ENCODE data around the gene DCTN5.

The DCTN5 gene

GRCh38 chr16:23724096-23724784, 83.0 kb downstream of the DCTN5 start:
- Histone ChIP-seq H3K27ac (no peak overlapping the region), H3K9ac (ENCODE audit: insufficient read length) (no peak overlapping the region), H3K9me3 (ENCODE audit: low read depth, low read length) (no peaks in the 10 kb centered on the region), H3K36me3 (ENCODE audit: insufficient read depth, low read length) (no peaks in the 10 kb centered on the region), H3K4me3 (no peak overlapping the region)
- no peak for TF ChIP-seq POLR2AphosphoS5 (IDR thresholded peaks at IDR 0.05; ENCODE audit: borderline replicate concordance, low read depth, low read length)
- no peak for TF ChIP-seq EZH2 (IDR thresholded peaks at IDR 0.05)
- no peak for TF ChIP-seq FOXP2 (optimal IDR thresholded peaks at IDR 0.05; ENCODE audit: control extremely low read depth, extremely low read length, insufficient read depth)
- no peak for DNase-seq (ENCODE audit: low read depth, low spot score)

GRCh38 chr16:23724785-23725131, 83.5 kb downstream of the DCTN5 start:
- no peak overlapping the region for H3K9ac ChIP-seq (ENCODE audit: insufficient read length)
- TF ChIP-seq FOXP2 (optimal IDR thresholded peaks at IDR 0.05; ENCODE audit: control extremely low read depth, extremely low read length, insufficient read depth) (no peak), EZH2 (IDR thresholded peaks at IDR 0.05) (no peak), POLR2AphosphoS5 (IDR thresholded peaks at IDR 0.05; ENCODE audit: borderline replicate concordance, low read depth, low read length) (no peak)

GRCh38 chr16:23726710-23727109, 85.4 kb downstream of the DCTN5 start:
- no peaks in the 10 kb centered on the region for H3K9me3 ChIP-seq (ENCODE audit: low read depth, low read length)
- H3K4me3 ChIP-seq, result no peak overlapping the region
- no peaks in the 10 kb centered on the region for H3K36me3 ChIP-seq (ENCODE audit: insufficient read depth, low read length)
- DNase-seq (ENCODE audit: low read depth, low spot score), result no peak
- H3K9ac ChIP-seq (ENCODE audit: insufficient read length), result no peak overlapping the region
- TF ChIP-seq EZH2 (IDR thresholded peaks at IDR 0.05) (no peak), POLR2AphosphoS5 (IDR thresholded peaks at IDR 0.05; ENCODE audit: borderline replicate concordance, low read depth, low read length) (no peak), FOXP2 (optimal IDR thresholded peaks at IDR 0.05; ENCODE audit: control extremely low read depth, extremely low read length, insufficient read depth) (no peak)
- peak overlapping the region; percentile 49; the same call in 1 of the 2 replicates for H3K27ac ChIP-seq

More at GRCh38 chr16:23724785-23725131, 83.5 kb downstream of the DCTN5 start:
- Histone ChIP-seq H3K9me3 (ENCODE audit: low read depth, low read length) (no peaks in the 10 kb centered on the region), H3K4me3 (no peak overlapping the region), H3K27ac (no peak overlapping the region), H3K36me3 (ENCODE audit: insufficient read depth, low read length) (no peaks in the 10 kb centered on the region)
- no peak for DNase-seq (ENCODE audit: low read depth, low spot score)

Data from SK-N-MC (cell line).